ENCODE data around the gene CAPZA2. TPM values are rescaled to one million over a fixed set of nuclear protein-coding genes. Genes with fewer than 3 reads are reported as not detected.

The CAPZA2 gene
- total RNA-seq, 4 donors from 2014 or later: 45.0 to 61.2 (median 52.5) TPM

DNA sequence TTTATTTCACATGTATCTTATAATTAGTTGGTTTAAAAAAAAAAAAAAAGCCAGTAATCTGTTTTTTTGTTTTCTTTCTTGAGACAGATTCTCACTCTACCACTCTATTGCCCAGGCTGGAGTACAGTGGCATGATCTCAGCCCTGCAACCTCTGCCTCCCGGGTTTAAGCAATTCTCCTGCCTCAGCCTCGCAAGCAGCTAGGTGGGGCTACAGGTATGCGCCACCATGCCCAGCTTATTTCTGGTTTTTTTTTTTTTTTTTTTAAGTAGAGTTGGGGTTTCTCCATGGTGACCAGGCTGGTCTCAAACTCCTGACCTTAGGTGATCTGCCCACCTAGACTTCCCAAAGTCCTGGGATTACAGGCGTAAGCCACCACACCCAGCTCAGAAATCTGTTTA, 34.1 kb upstream of the CAPZA2 start:
- whole genome bisulfite sequencing, 2 donors: 94% methylated on average over 4 of the region's 4 CpGs
- TF ChIP-seq POLR2A (IDR thresholded peaks at IDR 0.05): no peak
- DNase-seq (ENCODE audit: low spot score in 2 of 2): no peak
- no peak overlapping the region for H3K4me3 ChIP-seq (ENCODE audit: low read depth, poor library complexity, severe bottlenecking)
- intact Hi-C loops (cut with DNase I; ENCODE audit: low total_unique reads): no loop called here

DNA sequence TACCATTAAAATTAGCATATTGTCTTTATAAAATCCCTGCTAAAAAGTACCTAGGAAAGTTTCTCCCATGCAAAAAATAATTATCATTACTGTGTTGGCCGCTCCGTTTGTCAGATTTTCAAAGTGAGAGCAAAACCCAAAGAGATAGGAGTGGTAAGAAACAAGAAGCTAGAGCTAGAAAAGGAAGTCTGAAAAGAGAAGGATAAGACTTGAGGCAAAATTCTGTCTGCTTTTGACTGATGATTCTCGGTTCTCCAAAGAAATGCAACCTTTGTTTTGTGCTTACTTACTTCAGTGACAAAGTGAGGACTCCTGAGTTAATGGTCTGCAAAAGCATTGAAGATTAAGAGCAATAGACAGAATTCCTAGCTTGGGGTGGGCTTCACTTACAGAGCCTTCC, 33.3 kb upstream of the CAPZA2 start:
- no peak for DNase-seq (ENCODE audit: low spot score in 2 of 2)
- H3K4me3 ChIP-seq (ENCODE audit: low read depth, poor library complexity, severe bottlenecking): no peak overlapping the region
- intact Hi-C loops (cut with DNase I; ENCODE audit: low total_unique reads): no loop called here
- TF ChIP-seq POLR2A (IDR thresholded peaks at IDR 0.05) (no peak), CTCF (IDR thresholded peaks at IDR 0.05) (no peak)
- 76 to 87% methylated on average over 3 of the region's 3 CpGs for WGBS, 2 donors

DNA sequence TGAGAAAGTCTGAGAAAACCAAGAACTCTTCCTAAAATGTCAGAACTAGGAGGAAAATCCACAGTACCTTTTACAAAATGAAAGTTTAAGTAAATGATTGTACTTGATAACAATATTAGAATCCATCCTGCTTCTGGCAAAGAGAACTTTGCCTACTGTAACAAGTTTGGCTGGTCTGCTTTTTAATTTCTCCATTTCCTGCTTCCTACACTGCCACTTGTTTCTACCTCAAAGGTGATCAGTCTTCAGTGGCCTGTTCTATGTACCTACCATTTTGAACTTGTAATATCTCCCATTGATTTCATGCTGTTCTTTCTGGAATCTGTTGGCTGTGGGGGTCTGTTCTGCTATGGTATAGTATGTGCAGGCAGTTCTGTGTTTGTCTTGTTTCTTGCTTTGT, 32.9 kb upstream of the CAPZA2 start:
- intact Hi-C loops (cut with DNase I; ENCODE audit: low total_unique reads): no loop called here
- DNase-seq (ENCODE audit: low spot score in 2 of 2): no peak
- no peak overlapping the region for H3K4me3 ChIP-seq (ENCODE audit: low read depth, poor library complexity, severe bottlenecking)
- TF ChIP-seq CTCF (IDR thresholded peaks at IDR 0.05) (no peak), POLR2A (IDR thresholded peaks at IDR 0.05) (no peak)

DNA sequence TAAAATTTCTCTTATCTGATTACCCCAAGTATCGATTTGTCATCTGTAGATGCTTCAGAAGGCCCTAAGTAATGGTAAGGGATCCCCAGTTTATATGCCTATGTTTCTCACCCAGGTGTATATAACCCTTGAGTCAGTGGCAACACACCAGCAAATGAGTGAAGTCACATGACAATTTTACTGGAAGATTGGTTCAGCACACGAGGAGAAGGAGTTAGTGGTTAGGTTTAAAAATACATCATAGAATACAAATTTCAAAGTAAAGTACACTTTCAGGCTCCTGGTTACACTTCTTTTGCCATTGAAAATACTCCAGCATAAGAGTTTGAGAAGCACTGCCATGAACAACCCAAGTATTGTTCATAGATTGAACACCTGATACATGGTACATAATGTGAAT, 29.7 kb upstream of the CAPZA2 start:
- TF ChIP-seq CTCF (IDR thresholded peaks at IDR 0.05) (no peak), POLR2A (IDR thresholded peaks at IDR 0.05) (no peak)
- intact Hi-C loops (cut with DNase I; ENCODE audit: low total_unique reads): no loop called here
- 64 to 75% methylated on average over 2 of the region's 2 CpGs for WGBS, 2 donors
- no peak overlapping the region for H3K4me3 ChIP-seq (ENCODE audit: low read depth, poor library complexity, severe bottlenecking)
- no peak for DNase-seq (ENCODE audit: low spot score in 2 of 2)

DNA sequence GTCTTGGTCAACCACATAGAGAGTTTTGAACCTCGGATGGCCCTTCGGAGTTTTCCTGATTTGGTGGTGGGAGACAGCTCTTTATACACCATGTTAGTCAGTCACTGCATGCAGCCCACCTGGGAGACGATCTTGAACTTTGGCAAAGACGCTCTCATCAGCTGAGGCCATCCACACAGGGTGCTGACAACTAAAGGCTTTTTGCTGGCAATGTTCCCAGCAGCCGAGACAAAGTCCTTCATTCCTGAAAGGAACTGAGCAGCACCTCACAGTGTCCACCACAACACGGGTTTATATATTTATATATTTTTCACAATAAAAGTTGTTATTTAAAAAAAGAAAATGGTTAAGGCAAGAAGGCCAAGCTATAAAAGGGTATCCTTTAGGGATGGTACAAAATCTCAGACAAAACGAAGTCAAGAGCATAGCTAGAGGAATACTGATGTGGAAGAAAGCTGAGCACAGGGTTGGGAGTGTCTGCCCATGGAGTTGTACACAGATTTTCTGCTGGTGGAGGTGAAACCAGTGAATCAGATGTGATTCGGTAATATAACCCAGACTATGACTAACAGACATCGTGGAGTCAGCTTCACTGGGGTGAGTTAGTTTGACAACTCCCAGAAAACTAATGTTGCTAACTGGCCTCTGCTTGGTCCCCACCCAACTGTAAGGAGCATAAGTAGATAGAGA, 27.4 kb upstream of the CAPZA2 start:
- H3K4me3 ChIP-seq (ENCODE audit: low read depth, poor library complexity, severe bottlenecking): no peak overlapping the region
- no peak for TF ChIP-seq POLR2A (IDR thresholded peaks at IDR 0.05)
- no peak for TF ChIP-seq CTCF (IDR thresholded peaks at IDR 0.05)
- no peak for DNase-seq (ENCODE audit: low spot score in 2 of 2)
- intact Hi-C loops (cut with DNase I; ENCODE audit: low total_unique reads): no loop called here
- 78 to 81% methylated on average over 9 of the region's 9 CpGs for WGBS, 2 donors

DNA sequence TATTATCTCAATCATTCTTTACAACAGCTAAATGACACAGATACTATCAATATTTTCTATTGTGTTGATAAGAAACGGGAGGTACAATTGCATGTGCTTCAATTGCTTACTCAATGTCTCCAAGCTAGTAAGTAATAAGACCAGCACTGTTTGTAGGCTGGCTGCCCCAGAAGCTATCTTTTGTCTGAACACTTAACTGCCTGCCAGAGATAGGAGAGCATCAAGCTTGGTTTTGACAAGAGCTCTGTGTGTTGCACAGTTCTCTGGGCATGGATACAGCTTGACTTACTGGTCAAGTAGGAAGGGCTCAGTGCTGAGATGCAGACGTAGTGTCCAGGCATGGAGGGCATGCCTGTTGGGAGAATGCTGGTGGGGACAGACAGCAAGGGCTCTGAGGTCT, 26.3 kb upstream of the CAPZA2 start:
- no peak for TF ChIP-seq CTCF (IDR thresholded peaks at IDR 0.05)
- no peak for TF ChIP-seq POLR2A (IDR thresholded peaks at IDR 0.05)
- intact Hi-C loops (cut with DNase I; ENCODE audit: low total_unique reads): no loop called here
- DNase-seq (ENCODE audit: low spot score in 2 of 2): no peak
- no peak overlapping the region for H3K4me3 ChIP-seq (ENCODE audit: low read depth, poor library complexity, severe bottlenecking)
- WGBS, 2 donors: 86 to 89% methylated on average over 2 of the region's 2 CpGs
